Measurements from ENCODE around the gene BBS1.
A peak's percentile ranks its signal among the peaks of the same experiment; 100 is the strongest.

Gene BBS1

GRCh38 chr11:66466225-66467033 is 44.0 kb upstream of the BBS1 start, which contains the start of gene PELI3:
TSS of gene PELI3 (plus strand) at chr11:66466905. CDS start at chr11:66468129, 1,224 bp downstream.
- TF ChIP-seq SUZ12 (IDR thresholded peaks at IDR 0.05; ENCODE audit: extremely low read depth, insufficient read depth, insufficient read length) (no peak), YY1 (IDR thresholded peaks at IDR 0.05; ENCODE audit: insufficient read depth, insufficient read length) (no peak), ZNF274 (IDR thresholded peaks at IDR 0.05; ENCODE audit: low read depth, low read length) (no peak)
- no peaks in the 10 kb centered on the region for H3K9me3 ChIP-seq (ENCODE audit: insufficient read depth, low read length)
- H3K9ac ChIP-seq (ENCODE audit: insufficient read length, low read depth) = peak within 1 kb of the TSS; percentile 79
- peak within 1 kb of the TSS; percentile 71 for H3K4me3 ChIP-seq (ENCODE audit: insufficient read length, low read depth)
- peaks cover 7% of the 10 kb centered on the region for H3K36me3 ChIP-seq (ENCODE audit: insufficient read depth, insufficient read length, low read length)
- H3K27me3 ChIP-seq (ENCODE audit: insufficient read depth, insufficient read length) = peaks cover 9% of the 10 kb centered on the region
- H3K4me1 ChIP-seq (ENCODE audit: insufficient read depth, insufficient read length) = peaks cover 24% of the 10 kb centered on the region
- DNase-seq (ENCODE audit: low read depth, low spot score) = peak; percentile 86

DNA sequence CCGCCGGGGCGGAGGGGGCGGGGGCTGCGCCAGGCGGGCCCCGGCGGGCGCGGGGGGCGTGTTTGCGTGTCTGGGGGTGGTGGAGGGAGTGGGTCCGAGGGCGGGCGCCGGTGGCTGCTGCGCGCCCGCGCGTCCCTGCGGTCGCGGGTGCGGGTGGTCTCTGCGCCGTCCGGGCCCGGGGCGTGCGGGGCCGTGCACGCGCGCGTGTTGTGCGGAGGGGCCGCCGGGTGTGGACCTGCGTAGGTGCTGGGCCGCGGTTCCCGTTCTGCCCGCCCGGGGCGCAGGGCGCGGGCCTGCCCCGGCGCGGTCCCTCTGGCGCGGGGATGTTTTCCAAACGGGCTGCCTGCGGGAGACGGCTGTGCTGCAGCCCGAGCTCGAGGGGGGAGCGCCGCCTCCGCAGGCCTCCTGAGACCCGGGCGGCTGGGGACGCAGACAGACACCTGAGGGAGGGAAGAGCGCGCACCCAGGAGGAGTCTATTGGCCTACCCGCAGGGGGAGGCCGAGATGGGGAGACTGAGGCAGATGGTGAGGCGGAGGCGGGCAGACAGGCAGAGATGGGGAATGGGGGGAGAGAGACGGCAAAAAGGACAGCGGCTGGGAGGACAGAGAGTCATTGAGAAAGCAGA is 43.3 kb upstream of the BBS1 start:
- no peaks in the 10 kb centered on the region for H3K9me3 ChIP-seq (ENCODE audit: insufficient read depth, low read length)
- peaks cover 24% of the 10 kb centered on the region for H3K4me1 ChIP-seq (ENCODE audit: insufficient read depth, insufficient read length)
- H3K9ac ChIP-seq (ENCODE audit: insufficient read length, low read depth) = peak overlapping the region; percentile 79
- H3K36me3 ChIP-seq (ENCODE audit: insufficient read depth, insufficient read length, low read length) = peaks cover 9% of the 10 kb centered on the region
- no peak for DNase-seq (ENCODE audit: low read depth, low spot score)
- H3K27me3 ChIP-seq (ENCODE audit: insufficient read depth, insufficient read length) = peaks cover 9% of the 10 kb centered on the region
- H3K4me3 ChIP-seq (ENCODE audit: insufficient read length, low read depth) = peak overlapping the region; percentile 71
- TF ChIP-seq YY1 (IDR thresholded peaks at IDR 0.05; ENCODE audit: insufficient read depth, insufficient read length) = no peak
- TF ChIP-seq ZNF274 (IDR thresholded peaks at IDR 0.05; ENCODE audit: low read depth, low read length) = no peak
- no peak for TF ChIP-seq SUZ12 (IDR thresholded peaks at IDR 0.05; ENCODE audit: extremely low read depth, insufficient read depth, insufficient read length)

GRCh38 chr11:66467756-66468155 is 42.7 kb upstream of the BBS1 start:
- H3K27me3 ChIP-seq (ENCODE audit: insufficient read depth, insufficient read length) = peaks cover 9% of the 10 kb centered on the region
- peaks cover 24% of the 10 kb centered on the region for H3K4me1 ChIP-seq (ENCODE audit: insufficient read depth, insufficient read length)
- DNase-seq (ENCODE audit: low read depth, low spot score) = no peak
- peaks cover 13% of the 10 kb centered on the region for H3K36me3 ChIP-seq (ENCODE audit: insufficient read depth, insufficient read length, low read length)
- H3K9ac ChIP-seq (ENCODE audit: insufficient read length, low read depth) = peak overlapping the region; percentile 79
- no peak for TF ChIP-seq YY1 (IDR thresholded peaks at IDR 0.05; ENCODE audit: insufficient read depth, insufficient read length)
- no peak for TF ChIP-seq ZNF274 (IDR thresholded peaks at IDR 0.05; ENCODE audit: low read depth, low read length)
- TF ChIP-seq SUZ12 (IDR thresholded peaks at IDR 0.05; ENCODE audit: extremely low read depth, insufficient read depth, insufficient read length) = no peak
- H3K9me3 ChIP-seq (ENCODE audit: insufficient read depth, low read length) = no peaks in the 10 kb centered on the region
- peak overlapping the region; percentile 71 for H3K4me3 ChIP-seq (ENCODE audit: insufficient read length, low read depth)

- peaks cover 9% of the 10 kb centered on the region for H3K27me3 ChIP-seq (ENCODE audit: insufficient read depth, insufficient read length)
- H3K36me3 ChIP-seq (ENCODE audit: insufficient read depth, insufficient read length, low read length) = peaks cover 22% of the 10 kb centered on the region
- H3K9ac ChIP-seq (ENCODE audit: insufficient read length, low read depth) = no peak overlapping the region
- no peak for TF ChIP-seq YY1 (IDR thresholded peaks at IDR 0.05; ENCODE audit: insufficient read depth, insufficient read length)
- no peak for TF ChIP-seq ZNF274 (IDR thresholded peaks at IDR 0.05; ENCODE audit: low read depth, low read length)
- TF ChIP-seq SUZ12 (IDR thresholded peaks at IDR 0.05; ENCODE audit: extremely low read depth, insufficient read depth, insufficient read length) = no peak
- H3K4me3 ChIP-seq (ENCODE audit: insufficient read length, low read depth) = no peak overlapping the region
- DNase-seq (ENCODE audit: low read depth, low spot score) = no peak
- peaks cover 26% of the 10 kb centered on the region for H3K4me1 ChIP-seq (ENCODE audit: insufficient read depth, insufficient read length)
- H3K9me3 ChIP-seq (ENCODE audit: insufficient read depth, low read length) = no peaks in the 10 kb centered on the region
These were observed 41.7 kb upstream of the BBS1 start for GRCh38 chr11:66468691-66469090.

- peaks cover 9% of the 10 kb centered on the region for H3K27me3 ChIP-seq (ENCODE audit: insufficient read depth, insufficient read length)
- peaks cover 29% of the 10 kb centered on the region for H3K36me3 ChIP-seq (ENCODE audit: insufficient read depth, insufficient read length, low read length)
- no peak for DNase-seq (ENCODE audit: low read depth, low spot score)
- TF ChIP-seq SUZ12 (IDR thresholded peaks at IDR 0.05; ENCODE audit: extremely low read depth, insufficient read depth, insufficient read length) = no peak
- no peak for TF ChIP-seq YY1 (IDR thresholded peaks at IDR 0.05; ENCODE audit: insufficient read depth, insufficient read length)
- no peak for TF ChIP-seq ZNF274 (IDR thresholded peaks at IDR 0.05; ENCODE audit: low read depth, low read length)
- H3K9ac ChIP-seq (ENCODE audit: insufficient read length, low read depth) = no peak overlapping the region
- H3K4me3 ChIP-seq (ENCODE audit: insufficient read length, low read depth) = no peak overlapping the region
- H3K9me3 ChIP-seq (ENCODE audit: insufficient read depth, low read length) = no peaks in the 10 kb centered on the region
- peaks cover 27% of the 10 kb centered on the region for H3K4me1 ChIP-seq (ENCODE audit: insufficient read depth, insufficient read length)
These were observed 41.0 kb upstream of the BBS1 start for GRCh38 chr11:66469441-66469840.

DNA sequence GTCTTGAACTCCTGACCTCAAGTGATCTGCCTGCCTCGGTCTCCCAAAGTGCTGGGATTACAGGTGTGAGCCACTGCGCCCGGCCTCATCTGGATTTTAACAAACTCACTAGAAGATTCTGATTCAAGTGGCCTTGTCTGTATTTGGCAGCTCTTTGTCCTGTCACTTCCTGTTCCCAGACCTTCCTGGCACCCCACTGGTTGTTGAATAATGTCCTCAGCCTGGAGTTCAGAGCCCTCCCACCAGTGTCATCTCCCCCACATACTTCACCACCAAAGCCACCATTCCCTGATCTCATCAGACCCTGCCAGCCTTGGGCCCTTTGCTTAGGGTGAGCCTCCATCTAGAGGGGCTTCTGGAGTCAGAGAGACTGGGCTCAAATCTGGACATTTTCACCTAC is 40.4 kb upstream of the BBS1 start:
- no peak overlapping the region for H3K9ac ChIP-seq (ENCODE audit: insufficient read length, low read depth)
- no peak overlapping the region for H3K4me3 ChIP-seq (ENCODE audit: insufficient read length, low read depth)
- peaks cover 29% of the 10 kb centered on the region for H3K36me3 ChIP-seq (ENCODE audit: insufficient read depth, insufficient read length, low read length)
- TF ChIP-seq SUZ12 (IDR thresholded peaks at IDR 0.05; ENCODE audit: extremely low read depth, insufficient read depth, insufficient read length) = no peak
- TF ChIP-seq YY1 (IDR thresholded peaks at IDR 0.05; ENCODE audit: insufficient read depth, insufficient read length) = no peak
- TF ChIP-seq ZNF274 (IDR thresholded peaks at IDR 0.05; ENCODE audit: low read depth, low read length) = no peak
- H3K27me3 ChIP-seq (ENCODE audit: insufficient read depth, insufficient read length) = peaks cover 9% of the 10 kb centered on the region
- no peaks in the 10 kb centered on the region for H3K9me3 ChIP-seq (ENCODE audit: insufficient read depth, low read length)
- DNase-seq (ENCODE audit: low read depth, low spot score) = no peak
- peaks cover 23% of the 10 kb centered on the region for H3K4me1 ChIP-seq (ENCODE audit: insufficient read depth, insufficient read length)

DNA sequence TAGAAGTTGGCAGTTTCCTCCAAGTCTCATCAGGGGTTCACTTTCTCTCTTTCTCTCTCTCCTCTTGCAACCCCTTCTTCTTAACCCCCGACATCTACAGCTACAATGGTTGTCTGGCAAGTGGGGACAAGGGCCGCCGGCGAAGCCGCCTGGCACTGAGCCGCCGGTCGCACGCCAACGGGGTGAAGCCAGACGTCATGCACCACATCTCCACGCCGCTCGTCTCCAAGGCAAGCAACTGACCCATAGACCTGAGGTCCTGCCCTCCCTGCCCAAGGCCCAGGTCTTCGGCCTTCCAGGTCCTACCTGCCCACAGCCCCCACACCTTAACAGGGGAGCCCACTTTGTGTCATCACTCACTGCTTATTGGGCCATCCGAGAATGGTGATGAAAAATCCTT is 39.3 kb upstream of the BBS1 start:
- no peak for TF ChIP-seq YY1 (IDR thresholded peaks at IDR 0.05; ENCODE audit: insufficient read depth, insufficient read length)
- no peak for TF ChIP-seq ZNF274 (IDR thresholded peaks at IDR 0.05; ENCODE audit: low read depth, low read length)
- no peak for TF ChIP-seq SUZ12 (IDR thresholded peaks at IDR 0.05; ENCODE audit: extremely low read depth, insufficient read depth, insufficient read length)
- Histone ChIP-seq H3K27me3 (ENCODE audit: insufficient read depth, insufficient read length) (peaks cover 7% of the 10 kb centered on the region), H3K9me3 (ENCODE audit: insufficient read depth, low read length) (no peaks in the 10 kb centered on the region), H3K4me3 (ENCODE audit: insufficient read length, low read depth) (no peak overlapping the region), H3K9ac (ENCODE audit: insufficient read length, low read depth) (no peak overlapping the region), H3K36me3 (ENCODE audit: insufficient read depth, insufficient read length, low read length) (peaks cover 30% of the 10 kb centered on the region), H3K4me1 (ENCODE audit: insufficient read depth, insufficient read length) (peaks cover 21% of the 10 kb centered on the region)
- DNase-seq (ENCODE audit: low read depth, low spot score) = no peak

All from NT2/D1 (cell line).